NCI-H82 treated with DMSO at 0.1 percent for 48 hours (cell line): ENCODE data around the gene SHFL.

ENCODE experiments used
- DNase-seq: peaks from one replicate; lab custom pipeline; 2025; ENCODE audit not compliant: unreplicated experiment; lab: John Stamatoyannopoulos, UW

Gene SHFL

DNA sequence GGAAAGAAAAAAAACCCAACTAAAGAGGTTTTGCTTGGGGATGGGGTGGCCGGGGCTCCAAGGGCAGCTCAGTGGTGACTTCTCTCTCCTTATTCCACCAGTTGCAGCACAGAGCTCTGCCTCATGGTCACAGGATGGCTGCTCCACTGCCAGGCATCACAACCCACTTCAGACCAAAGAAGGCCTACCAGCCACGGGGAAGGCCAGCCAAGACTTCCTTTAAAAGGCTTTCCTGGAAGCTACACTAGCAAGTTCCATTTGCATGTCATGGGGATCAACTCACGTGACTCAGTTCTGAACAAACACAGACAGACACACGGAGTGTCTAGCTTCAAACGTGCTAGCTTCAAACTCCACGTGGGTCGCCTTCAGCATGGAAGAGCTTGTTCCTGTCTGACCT, 46.8 kb downstream of the SHFL start:
- no peak for DNase-seq

DNA sequence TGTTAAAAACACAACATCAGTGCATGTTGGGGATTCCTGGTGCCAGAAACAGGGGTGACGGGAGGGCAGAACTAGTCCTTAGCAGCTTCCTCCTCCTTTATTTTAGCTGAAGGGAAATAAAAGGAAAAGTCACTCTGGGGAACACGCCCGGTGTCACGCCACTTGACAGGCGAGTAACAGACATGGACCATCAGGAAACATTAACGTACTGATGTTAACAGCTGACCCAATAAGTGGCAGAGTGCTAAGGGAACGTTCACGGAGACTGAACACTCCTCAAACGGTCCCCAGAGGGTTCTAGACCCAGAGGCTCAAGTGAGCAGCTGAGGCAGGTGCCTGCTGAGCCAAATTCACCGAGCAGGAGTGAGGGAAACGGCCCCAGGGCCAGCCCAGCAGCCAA, 47.5 kb downstream of the SHFL start:
- no peak for DNase-seq

DNA sequence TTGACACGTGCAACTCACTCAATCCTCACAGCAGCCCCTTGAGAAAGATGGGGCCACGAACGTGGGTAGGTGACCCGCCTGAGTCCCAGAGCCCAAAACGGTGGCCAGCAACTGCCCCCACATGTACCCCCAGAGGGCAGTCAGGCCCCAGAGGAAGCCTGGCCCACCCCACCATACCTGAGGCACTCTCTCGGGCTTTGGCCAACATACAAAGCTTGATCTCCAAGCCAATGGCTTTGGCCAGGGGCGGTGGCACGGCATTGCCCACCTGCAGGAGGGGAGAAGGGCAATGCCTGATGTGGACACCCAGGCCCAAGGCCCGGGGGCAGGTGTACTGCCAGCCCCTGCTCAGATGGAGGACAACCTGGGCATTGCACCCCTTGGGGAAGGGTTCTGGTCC, 47.9 kb downstream of the SHFL start:
- no peak for DNase-seq

DNA sequence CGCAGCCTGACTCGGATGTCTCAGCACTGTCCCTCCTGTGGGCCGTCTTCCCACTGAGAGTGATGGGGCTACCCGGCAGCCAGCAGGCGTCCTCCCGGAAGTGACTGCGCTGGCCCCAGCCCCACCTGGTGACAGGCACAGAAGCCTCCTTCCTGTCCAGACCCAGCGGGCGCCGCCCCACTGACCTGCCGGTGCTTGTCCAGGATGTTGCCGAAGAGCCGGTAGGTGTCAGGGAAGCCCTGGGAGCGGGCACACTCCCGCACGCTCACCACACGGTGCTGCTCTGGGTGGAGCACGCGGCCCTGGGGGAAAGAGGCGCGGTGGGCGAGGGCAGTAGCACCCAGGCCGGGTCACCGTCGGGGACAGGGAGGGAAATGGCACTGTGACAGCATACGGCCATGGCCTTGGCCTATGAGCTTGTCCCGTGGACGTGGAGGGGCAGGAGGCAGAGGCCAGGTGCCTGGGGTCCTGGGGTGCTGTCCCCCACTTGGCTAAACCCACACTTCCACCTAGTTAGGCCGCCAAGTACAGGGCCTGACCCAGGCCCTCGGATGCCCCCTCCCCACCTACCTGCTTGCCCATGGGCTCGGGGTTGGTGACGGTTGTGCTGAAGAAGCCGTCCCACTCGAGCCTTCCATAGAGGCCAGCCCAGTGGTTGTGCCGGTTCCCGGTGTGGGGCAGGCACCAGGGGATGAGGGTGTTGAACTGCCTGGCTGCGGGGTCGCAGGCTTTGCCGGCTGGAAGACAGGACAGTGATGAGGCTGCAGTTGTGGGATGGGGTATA, 49.6 kb downstream of the SHFL start:
- DNase-seq = no peak

DNA sequence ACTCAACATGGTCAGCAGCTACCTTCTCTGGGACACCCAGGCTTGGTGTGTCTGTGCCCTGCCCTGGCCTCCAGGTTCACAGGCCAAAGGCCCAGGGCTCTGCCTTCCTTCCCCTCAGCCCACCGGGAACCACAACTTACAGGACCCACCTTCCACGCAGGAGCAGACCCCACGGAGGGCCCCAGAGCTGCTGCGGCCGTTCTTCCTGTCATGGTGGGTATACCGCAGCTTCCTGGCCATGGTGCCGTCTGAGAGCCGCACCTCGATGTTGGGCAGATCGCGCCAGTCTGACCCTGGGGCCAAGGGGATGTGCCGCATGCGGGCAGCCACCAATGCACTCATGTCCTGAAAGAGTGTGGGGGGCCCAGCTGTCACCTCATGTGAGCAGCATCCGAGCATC, 50.8 kb downstream of the SHFL start:
- DNase-seq = no peak

DNA sequence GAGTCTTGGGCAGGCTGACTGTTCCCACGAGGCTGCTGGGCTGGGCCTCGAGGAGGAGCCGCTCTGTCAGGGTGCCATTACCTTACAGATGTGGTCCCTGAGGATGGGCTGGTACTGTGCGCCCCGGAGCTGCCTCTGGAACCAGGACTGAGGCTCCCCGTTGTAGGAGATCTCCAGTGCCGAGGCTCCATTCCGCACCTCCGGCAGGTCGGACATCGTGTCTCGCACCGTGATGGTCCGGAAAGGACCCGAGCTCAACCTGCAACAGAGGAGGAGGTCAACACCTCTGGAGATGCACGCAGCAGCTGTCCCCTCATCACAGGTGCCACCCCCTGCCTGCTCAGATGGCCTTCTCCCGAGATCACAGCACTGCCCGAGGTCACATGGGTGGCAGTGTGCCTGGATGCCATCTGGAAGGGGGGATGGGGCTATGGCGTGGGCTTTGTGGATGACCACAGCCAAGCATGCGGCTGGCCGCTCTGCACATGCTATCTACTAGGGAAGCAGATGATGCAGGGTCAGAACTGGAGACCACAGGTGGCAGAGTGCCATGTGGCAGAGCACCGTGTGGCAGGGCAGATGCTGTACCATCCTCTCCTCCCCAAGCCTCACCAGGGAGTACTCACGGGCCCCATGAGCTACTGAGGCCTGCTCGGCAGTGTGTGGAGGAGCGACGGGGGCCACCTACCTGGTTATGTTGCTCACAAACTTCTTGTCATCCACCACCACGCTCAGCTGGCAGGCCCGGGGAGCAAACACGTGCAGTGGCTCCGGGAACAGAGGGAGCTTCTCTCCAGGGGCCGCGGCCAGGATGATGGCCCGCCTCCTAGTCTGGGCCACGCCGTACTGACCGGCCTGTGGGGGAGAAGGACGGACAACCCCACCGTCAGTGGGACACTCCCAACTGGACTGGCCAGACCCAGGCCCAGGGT, 51.9 kb downstream of the SHFL start:
- DNase-seq = no peak

DNA sequence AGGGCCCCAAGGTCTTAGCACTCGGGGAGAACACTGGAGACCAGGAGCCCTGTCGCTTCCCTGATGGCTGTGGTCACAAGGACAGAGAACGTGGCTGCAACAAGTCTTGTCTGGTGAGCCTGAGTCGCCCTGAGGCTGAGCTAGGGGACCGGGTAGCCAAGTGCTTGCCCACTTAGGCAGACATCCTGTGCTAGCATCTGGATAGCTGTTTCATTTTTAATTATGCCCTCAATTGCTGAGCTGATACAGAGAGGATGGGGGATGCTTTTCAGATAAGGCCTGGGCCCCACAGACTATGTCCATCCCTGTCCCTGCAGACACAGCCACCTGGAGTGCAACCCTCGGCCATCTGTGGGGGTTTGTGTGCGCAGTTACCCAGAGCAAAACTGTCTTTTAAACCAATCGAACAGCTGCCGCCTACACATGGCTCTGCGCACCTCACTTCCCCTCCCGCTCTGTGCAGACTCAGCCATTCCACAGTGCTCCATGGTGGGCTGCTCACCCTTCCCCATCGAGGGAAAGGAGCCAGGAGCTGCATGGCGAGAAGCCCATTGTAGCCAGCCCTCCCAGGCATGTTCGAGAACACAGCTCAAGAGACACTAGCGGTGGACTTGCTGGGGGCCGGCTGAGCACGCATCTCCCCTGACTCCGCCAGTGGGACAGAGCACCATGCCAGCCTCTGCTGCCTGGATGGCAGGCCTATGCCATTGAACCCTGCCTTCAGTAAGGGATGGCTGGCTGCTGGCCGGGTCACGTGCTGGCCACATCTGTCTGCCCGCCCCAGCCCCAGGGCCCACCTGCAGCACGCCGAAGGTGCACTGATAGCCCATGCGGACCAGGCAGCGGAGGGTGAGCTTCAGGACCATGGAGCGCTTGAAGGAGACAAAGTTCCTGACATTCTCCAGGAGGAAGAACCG, 53.0 kb downstream of the SHFL start:
- DNase-seq = no peak

DNA sequence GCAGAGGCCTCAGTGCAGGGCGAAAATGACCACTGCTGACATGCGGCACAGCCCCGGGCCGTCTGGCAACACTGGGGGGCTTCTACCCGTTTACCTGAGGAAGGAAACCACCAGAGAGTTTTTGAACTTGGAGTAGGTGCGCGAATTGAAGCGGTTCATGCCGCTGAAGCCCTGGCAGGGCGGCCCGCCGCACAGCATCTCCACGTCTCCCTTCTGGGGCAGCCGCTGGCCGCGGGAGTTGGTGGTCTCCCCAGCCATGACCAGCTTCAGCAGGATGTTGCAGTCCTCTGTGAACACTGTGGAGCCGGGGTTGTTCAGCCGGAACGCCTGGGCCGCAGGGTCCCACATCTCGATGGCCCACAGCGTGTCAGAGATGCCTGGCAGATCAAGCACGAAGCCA, 53.8 kb downstream of the SHFL start:
- no peak for DNase-seq

DNA sequence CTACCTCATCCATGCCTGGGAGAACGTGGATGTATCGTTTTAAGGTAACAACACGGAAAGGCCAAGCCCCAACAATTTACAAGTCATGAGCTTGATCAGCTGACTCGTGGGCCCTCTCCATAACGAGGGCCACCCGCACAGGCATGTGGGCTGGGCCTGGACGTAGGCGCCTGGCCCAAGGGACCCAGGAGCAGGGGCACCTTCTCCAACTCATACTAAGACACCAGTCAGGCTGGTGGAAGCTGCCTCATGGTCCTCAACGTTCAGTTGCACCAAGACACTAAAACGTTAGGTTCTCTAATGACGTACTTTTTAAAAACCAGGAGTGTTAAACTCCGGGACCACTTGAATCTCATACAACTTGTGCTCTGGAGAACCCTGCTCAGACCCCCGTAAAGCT, 55.4 kb downstream of the SHFL start:
- DNase-seq = no peak

DNA sequence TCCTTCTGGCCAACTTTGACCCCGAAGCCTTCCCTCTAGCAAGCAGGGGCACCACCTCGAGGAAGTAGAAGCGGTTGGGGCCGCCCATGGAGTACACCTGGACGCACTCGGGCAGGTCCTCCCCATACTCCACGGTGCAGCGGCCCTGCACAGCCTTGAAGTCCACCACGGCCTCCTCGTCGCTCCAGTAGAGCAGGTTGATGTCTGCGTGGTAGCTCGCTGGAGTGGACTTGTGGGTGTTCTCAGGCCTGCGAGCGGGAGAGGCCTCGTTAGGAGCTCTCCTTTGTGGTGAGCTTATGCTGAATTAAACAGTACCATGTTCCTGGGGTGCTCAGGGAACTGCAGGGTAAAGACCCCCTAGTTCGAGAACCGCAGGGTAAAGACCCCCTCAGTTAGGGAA, 55.9 kb downstream of the SHFL start:
- DNase-seq = no peak
